Measurements from ENCODE around the gene LIG3.
A peak's percentile ranks its signal among the peaks of the same experiment; 100 is the strongest.
"Not testable (repeated sequence)": the region's sequence is repeated elsewhere in the genome, so short reads cannot be mapped to it uniquely, and the experiment has no call there.

The LIG3 gene

GRCh38 chr17:35000965-35001364 is 20.7 kb downstream of the LIG3 start:
- not testable (repeated sequence) for DNase-seq

- no peak for DNase-seq
Observed at GRCh38 chr17:35001549-35001948, 21.2 kb downstream of the LIG3 start.

- no peak for DNase-seq
Observed at GRCh38 chr17:35002876-35003551, 22.7 kb downstream of the LIG3 start.

- DNase-seq, result no peak
Observed at GRCh38 chr17:35003778-35004177, 23.5 kb downstream of the LIG3 start.

- DNase-seq, result no peak
Observed at GRCh38 chr17:35006345-35006744, 26.0 kb downstream of the LIG3 start.

- DNase-seq, result no peak
Observed at GRCh38 chr17:35006961-35007360, 26.6 kb downstream of the LIG3 start.

- DNase-seq, result no peak
Observed at GRCh38 chr17:35010093-35010492, 29.8 kb downstream of the LIG3 start.

- peak; percentile 34 for DNase-seq
Observed at GRCh38 chr17:35011671-35012216, 31.4 kb downstream of the LIG3 start.

- DNase-seq, result no peak
Observed at GRCh38 chr17:35016369-35016768, 36.1 kb downstream of the LIG3 start.

GRCh38 chr17:35017021-35017420 is 36.7 kb downstream of the LIG3 start:
- no peak for DNase-seq

GRCh38 chr17:35018814-35019213 is 38.5 kb downstream of the LIG3 start:
- DNase-seq, result no peak

- DNase-seq, result no peak
Observed at GRCh38 chr17:35019386-35020179, 39.3 kb downstream of the LIG3 start.

GRCh38 chr17:35021520-35022380 is 41.4 kb downstream of the LIG3 start:
- no peak for DNase-seq

- peak; percentile 93 for DNase-seq
Observed at GRCh38 chr17:35022536-35023063, 42.3 kb downstream of the LIG3 start.

- no peak for DNase-seq
Observed at GRCh38 chr17:35023538-35023937, 43.2 kb downstream of the LIG3 start.

- DNase-seq, result no peak
Observed at GRCh38 chr17:35025541-35025940, 45.2 kb downstream of the LIG3 start.

- not testable (repeated sequence) for DNase-seq
Observed at GRCh38 chr17:35028097-35028496, 47.8 kb downstream of the LIG3 start.

- no peak for DNase-seq
Observed at GRCh38 chr17:35028531-35029262, 48.4 kb downstream of the LIG3 start.

- DNase-seq, result no peak
Observed at GRCh38 chr17:35030780-35031179, 50.5 kb downstream of the LIG3 start.

GRCh38 chr17:35038453-35038852 is 58.1 kb downstream of the LIG3 start:
- DNase-seq, result no peak

- no peak for DNase-seq
Observed at GRCh38 chr17:35041390-35041789, 61.1 kb downstream of the LIG3 start.

GRCh38 chr17:35044181-35044580 is 63.9 kb downstream of the LIG3 start:
- no peak for DNase-seq

Measured in NCI-H2029 (cell line).